ENCODE data around the gene JCAD. TPM values are rescaled to one million over a fixed set of nuclear protein-coding genes. Genes with fewer than 3 reads are reported as not detected.
"Not testable (repeated sequence)": the region's sequence is repeated elsewhere in the genome, so short reads cannot be mapped to it uniquely, and the experiment has no call there.

The JCAD gene
- total RNA-seq, 2 donors from 2014 or later, result 0.23 TPM; not detected in 1

DNA sequence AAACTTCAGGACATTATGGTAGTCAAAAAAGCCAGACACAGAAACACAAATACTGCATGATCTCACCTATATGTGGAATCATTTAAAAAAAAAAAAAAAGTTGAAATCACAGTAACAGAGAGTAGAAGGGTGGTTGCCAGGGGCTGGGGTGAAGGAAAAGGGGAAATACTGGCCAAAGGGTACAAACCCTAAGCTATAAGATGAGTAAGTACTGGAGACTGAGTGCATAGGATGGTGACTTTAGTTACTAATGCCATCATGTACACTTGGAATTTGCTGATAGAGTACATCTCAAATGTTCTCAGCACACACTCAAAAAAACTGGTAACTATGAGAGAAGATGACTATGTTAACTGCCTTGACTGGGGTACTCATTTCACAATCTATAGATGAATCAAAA, 39.9 kb downstream of the JCAD start:
- Mint-ChIP-seq H3K27me3 (peaks cover 79% of the 10 kb centered on the region), H3K27ac (no peak overlapping the region), H3K4me3 (no peak overlapping the region), H3K36me3 (ENCODE audit: low read depth) (no peaks in the 10 kb centered on the region), H3K4me1 (peaks cover 4% of the 10 kb centered on the region)
- no peaks in the 10 kb centered on the region for H3K9me3 ChIP-seq (ENCODE audit: control insufficient read depth, low read length, poor library complexity, severe bottlenecking)
- no peak for DNase-seq
- no peak for ATAC-seq

DNA sequence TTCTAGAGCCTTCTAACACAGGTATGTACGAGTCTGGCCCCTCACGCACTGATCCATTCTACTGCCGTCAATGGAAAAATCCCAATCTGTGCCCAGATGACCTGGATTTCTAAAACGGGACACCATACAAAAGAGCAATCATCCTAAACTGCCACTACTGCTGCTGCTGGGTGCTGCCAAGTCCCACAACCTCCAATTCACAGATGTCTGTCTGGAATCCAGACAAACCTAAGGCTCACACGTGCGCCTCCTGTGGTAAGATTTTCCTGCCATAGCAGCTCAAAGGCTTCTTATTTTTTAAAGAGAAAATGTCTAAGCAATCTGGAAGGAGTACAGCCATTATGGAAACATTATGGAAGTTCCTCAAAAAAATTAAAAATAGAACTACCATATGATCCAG, 40.9 kb downstream of the JCAD start:
- no peak overlapping the region for H3K4me3 Mint-ChIP-seq
- no peaks in the 10 kb centered on the region for H3K9me3 ChIP-seq (ENCODE audit: control insufficient read depth, low read length, poor library complexity, severe bottlenecking)
- DNase-seq, result no peak
- H3K27me3 Mint-ChIP-seq, result peaks cover 82% of the 10 kb centered on the region
- no peaks in the 10 kb centered on the region for H3K36me3 Mint-ChIP-seq (ENCODE audit: low read depth)
- H3K4me1 Mint-ChIP-seq, result peaks cover 4% of the 10 kb centered on the region
- H3K27ac Mint-ChIP-seq, result peak overlapping the region; percentile 24
- ATAC-seq, result no peak

DNA sequence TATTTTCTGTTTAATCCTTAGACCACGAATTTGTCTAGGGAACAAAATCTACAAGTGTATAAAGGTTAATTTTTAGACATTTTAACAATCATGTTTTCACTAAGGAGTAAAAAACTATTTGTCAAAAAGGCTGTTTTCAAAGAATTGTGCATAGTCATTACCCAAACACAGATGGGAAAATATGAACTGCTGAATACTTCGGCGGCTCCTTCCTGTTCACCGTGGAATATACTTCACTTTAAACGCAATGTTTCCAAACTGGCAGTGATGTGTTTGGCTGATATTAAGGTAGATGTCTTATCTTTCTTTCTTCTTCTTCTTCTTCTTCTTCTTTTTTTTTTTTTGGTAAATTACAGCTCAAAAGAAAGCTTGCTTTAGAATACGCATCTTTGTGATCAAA, 41.4 kb downstream of the JCAD start:
- ATAC-seq, result no peak
- Mint-ChIP-seq H3K4me3 (no peak overlapping the region), H3K27me3 (peaks cover 82% of the 10 kb centered on the region), H3K27ac (peak overlapping the region; percentile 24), H3K4me1 (peaks cover 4% of the 10 kb centered on the region), H3K36me3 (ENCODE audit: low read depth) (no peaks in the 10 kb centered on the region)
- DNase-seq, result no peak
- no peaks in the 10 kb centered on the region for H3K9me3 ChIP-seq (ENCODE audit: control insufficient read depth, low read length, poor library complexity, severe bottlenecking)

DNA sequence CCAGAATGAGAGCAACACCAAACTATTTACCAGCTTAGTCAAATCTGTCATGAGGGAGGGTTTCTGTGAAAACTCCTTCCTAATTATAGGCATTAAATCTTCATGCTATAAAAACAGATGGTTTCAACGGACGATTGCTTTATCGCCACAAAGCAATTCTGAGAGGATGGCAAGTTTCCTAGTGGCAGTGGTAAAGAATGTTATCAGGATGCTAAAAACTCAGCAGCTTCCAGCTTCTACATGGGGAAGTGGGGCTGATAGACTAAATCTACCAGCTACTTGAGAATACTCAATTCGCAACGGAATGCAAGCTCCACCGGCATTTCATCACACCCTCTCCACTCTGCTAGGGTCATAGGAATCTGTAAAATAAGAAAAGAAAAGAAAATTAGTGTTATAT, 41.8 kb downstream of the JCAD start:
- DNase-seq, result no peak
- H3K27ac Mint-ChIP-seq, result no peak overlapping the region
- H3K4me3 Mint-ChIP-seq, result no peak overlapping the region
- peaks cover 82% of the 10 kb centered on the region for H3K27me3 Mint-ChIP-seq
- ATAC-seq, result no peak
- H3K36me3 Mint-ChIP-seq (ENCODE audit: low read depth), result no peaks in the 10 kb centered on the region
- peaks cover 4% of the 10 kb centered on the region for H3K4me1 Mint-ChIP-seq
- H3K9me3 ChIP-seq (ENCODE audit: control insufficient read depth, low read length, poor library complexity, severe bottlenecking), result no peaks in the 10 kb centered on the region

DNA sequence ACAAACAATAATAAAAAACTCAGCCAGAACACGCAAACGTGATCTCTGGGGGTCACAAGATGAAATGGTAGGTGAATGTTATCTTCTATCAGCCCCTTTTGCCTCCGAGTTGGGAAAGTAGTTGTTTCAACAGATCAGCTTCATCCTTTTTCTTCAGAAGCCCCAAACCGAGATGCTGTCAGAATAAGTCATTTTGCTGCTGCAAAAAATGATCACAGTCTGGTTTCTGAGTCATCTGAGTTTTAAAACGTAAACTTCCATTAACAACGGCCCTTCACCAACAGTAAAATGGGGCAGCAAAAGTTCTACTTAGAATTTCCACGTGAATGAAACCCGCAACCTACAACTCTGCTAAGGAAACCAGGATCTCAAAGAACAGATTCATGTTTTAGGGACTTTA, 44.9 kb downstream of the JCAD start:
- no peaks in the 10 kb centered on the region for H3K36me3 Mint-ChIP-seq (ENCODE audit: low read depth)

DNA sequence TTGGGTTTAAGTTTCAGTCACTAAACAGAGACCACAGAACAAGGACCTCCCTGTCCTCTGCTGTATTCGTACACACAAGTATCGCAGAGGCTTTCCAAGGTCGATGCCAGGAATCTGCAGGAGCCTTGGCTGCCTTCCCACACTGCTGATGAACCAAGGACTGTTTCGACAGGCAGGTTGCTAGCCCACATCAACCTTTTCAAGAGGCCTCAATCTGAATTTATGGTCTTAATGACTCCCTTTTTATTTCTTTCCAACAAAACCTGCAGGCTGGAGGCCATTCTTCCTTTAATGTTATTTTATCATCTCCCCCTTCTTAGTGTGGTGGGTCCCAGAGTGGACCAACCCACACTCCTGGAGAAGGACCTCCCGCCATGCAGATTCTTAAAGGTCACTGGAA, 45.6 kb downstream of the JCAD start:
- no peaks in the 10 kb centered on the region for H3K36me3 Mint-ChIP-seq (ENCODE audit: low read depth)
- H3K4me3 Mint-ChIP-seq, result no peak overlapping the region
- DNase-seq, result no peak
- ATAC-seq, result no peak
- H3K4me1 Mint-ChIP-seq, result peaks cover 4% of the 10 kb centered on the region
- no peak overlapping the region for H3K27ac Mint-ChIP-seq
- H3K27me3 Mint-ChIP-seq, result peaks cover 71% of the 10 kb centered on the region
- H3K9me3 ChIP-seq (ENCODE audit: control insufficient read depth, low read length, poor library complexity, severe bottlenecking), result no peaks in the 10 kb centered on the region

More for the DNA sequence above, 44.9 kb downstream of the JCAD start:
- no peak overlapping the region for H3K27ac Mint-ChIP-seq
- H3K27me3 Mint-ChIP-seq, result peaks cover 71% of the 10 kb centered on the region
- peaks cover 4% of the 10 kb centered on the region for H3K4me1 Mint-ChIP-seq
- DNase-seq (no peak), ATAC-seq (no peak)
- H3K9me3 ChIP-seq (ENCODE audit: control insufficient read depth, low read length, poor library complexity, severe bottlenecking), result no peaks in the 10 kb centered on the region
- H3K4me3 Mint-ChIP-seq, result no peak overlapping the region

DNA sequence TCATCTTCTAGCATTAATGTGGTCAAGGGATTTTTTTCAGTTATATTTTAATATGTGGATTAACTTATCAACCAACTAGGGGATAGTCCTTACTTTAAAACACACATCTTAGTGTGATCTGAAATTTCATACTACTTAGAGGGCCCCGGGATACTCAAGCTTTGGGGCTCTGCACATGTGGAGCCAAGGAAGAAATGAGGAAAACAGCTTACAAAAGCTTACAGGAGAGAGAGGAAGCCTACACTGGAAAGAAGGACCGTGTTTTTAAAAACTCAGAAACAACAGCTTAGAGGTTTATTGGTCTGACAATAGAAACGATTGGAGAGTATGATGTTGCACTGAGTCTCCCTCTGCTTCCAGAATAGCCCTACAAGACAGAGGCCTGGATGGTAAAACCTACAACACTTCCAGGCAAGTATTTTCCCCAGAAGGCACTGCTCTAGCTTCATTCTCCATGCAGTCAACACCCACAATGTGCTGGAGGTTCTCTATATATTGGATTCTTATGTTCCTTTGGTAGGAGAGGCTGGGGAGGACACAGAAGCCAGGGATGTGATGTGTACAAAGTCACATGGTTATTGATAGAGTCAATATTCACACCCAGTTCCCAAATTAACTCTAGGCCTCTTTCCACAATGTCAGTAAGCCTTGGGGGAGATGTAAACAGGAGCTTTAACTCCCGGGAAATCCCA, 47.3 kb downstream of the JCAD start:
- Mint-ChIP-seq H3K4me1 (no peaks in the 10 kb centered on the region), H3K27me3 (peaks cover 71% of the 10 kb centered on the region), H3K27ac (no peak overlapping the region), H3K36me3 (ENCODE audit: low read depth) (no peaks in the 10 kb centered on the region), H3K4me3 (no peak overlapping the region)
- no peak for ATAC-seq
- no peak for DNase-seq
- no peaks in the 10 kb centered on the region for H3K9me3 ChIP-seq (ENCODE audit: control insufficient read depth, low read length, poor library complexity, severe bottlenecking)

DNA sequence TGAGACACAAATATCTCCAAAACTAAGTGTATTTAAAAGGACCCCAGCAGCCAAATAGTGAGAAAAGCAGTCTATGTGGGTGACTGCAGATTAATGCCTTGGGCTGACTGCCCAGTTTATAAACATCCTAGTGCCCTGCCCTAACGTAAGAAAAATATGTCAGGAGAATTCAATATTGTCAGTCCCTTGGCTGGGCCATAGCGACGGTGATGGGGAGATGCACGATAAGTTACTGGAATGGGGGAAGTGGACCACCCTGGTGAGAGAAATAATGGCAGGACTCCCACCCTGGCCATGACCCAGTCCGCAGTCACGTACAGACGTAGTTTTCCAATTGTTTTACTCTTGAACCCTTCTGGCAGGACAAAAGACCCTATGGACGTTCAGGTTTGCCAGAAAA, 48.0 kb downstream of the JCAD start:
- ATAC-seq (no peak), DNase-seq (no peak)
- H3K4me3 Mint-ChIP-seq, result no peak overlapping the region
- no peaks in the 10 kb centered on the region for H3K4me1 Mint-ChIP-seq
- peaks cover under 1% of the 10 kb centered on the region for H3K36me3 Mint-ChIP-seq (ENCODE audit: low read depth)
- H3K27me3 Mint-ChIP-seq, result peaks cover 77% of the 10 kb centered on the region
- no peaks in the 10 kb centered on the region for H3K9me3 ChIP-seq (ENCODE audit: control insufficient read depth, low read length, poor library complexity, severe bottlenecking)
- no peak overlapping the region for H3K27ac Mint-ChIP-seq

DNA sequence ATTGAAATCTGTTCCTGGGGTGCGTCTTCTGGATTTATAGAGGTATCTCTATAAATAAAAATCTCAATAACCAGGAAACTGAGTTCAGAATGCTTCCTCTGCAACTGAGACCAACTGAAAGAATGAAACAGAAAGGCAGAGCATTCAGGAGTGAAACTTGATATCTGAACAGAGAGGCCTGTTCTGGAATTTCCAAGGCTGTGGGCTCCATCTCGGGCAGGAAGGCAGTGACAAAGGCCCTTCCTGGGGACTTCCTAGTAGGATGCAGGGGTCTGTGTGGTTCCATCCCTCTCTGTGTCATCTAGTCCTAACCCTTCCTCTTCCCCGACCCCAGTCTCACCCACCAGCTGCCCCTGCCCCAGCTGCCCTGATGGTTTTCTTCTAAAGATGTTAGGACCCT, 52.0 kb downstream of the JCAD start:
- no peak for DNase-seq
- no peak overlapping the region for H3K27ac Mint-ChIP-seq
- H3K27me3 Mint-ChIP-seq, result peaks cover 76% of the 10 kb centered on the region
- H3K36me3 Mint-ChIP-seq (ENCODE audit: low read depth), result peaks cover 5% of the 10 kb centered on the region
- H3K4me1 Mint-ChIP-seq, result peaks cover 3% of the 10 kb centered on the region
- ATAC-seq, result no peak
- H3K4me3 Mint-ChIP-seq, result no peak overlapping the region
- H3K9me3 ChIP-seq (ENCODE audit: control insufficient read depth, low read length, poor library complexity, severe bottlenecking), result no peaks in the 10 kb centered on the region

DNA sequence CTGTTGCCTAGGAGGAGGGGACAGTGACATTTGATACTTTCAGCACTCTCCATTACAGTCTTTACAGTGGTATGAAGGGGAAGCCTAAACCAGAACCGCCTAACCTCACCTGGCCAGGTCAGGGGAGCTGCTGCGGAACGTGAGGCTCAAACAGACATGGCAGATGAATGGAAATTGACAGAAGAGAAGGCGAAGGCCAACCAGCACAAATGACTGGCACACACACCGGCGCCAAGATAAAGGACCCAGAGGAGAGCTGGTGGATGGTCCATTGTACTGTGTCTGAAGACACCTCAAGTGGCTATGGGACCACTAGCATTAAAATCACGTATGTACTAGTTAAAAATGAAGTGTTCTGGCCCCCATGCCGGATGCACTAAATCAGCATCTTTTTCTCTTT, 53.0 kb downstream of the JCAD start:
- no peak for ATAC-seq
- H3K4me1 Mint-ChIP-seq, result peaks cover 3% of the 10 kb centered on the region
- H3K9me3 ChIP-seq (ENCODE audit: control insufficient read depth, low read length, poor library complexity, severe bottlenecking), result no peaks in the 10 kb centered on the region
- peaks cover 72% of the 10 kb centered on the region for H3K27me3 Mint-ChIP-seq
- no peak overlapping the region for H3K27ac Mint-ChIP-seq
- no peak overlapping the region for H3K4me3 Mint-ChIP-seq
- no peak for DNase-seq
- peaks cover 5% of the 10 kb centered on the region for H3K36me3 Mint-ChIP-seq (ENCODE audit: low read depth)

DNA sequence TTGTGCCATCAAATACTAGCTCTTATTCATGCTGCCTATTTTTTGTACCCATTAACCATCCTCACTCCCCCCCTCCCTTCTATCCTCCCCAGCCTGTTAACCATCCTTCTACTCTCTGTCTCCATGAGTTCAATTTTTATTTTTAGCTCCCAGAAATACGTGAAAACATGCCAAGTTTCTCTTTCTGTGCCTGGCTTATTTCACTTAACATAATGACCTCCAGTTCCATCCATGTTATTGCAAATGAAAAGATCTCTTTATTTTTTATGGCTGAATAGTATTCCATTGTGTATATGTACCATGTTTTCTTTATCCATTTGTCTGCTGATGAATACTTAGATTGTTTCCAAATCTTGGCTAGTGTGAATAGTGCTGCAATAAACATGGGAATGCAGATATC, 54.3 kb downstream of the JCAD start:
- H3K4me3 Mint-ChIP-seq; ATAC-seq; H3K9me3 ChIP-seq (ENCODE audit: control insufficient read depth, low read length, poor library complexity, severe bottlenecking); H3K4me1 Mint-ChIP-seq; DNase-seq; H3K27ac Mint-ChIP-seq; H3K36me3 Mint-ChIP-seq (ENCODE audit: low read depth): not testable (repeated sequence)
- peaks cover 76% of the 10 kb centered on the region for H3K27me3 Mint-ChIP-seq

DNA sequence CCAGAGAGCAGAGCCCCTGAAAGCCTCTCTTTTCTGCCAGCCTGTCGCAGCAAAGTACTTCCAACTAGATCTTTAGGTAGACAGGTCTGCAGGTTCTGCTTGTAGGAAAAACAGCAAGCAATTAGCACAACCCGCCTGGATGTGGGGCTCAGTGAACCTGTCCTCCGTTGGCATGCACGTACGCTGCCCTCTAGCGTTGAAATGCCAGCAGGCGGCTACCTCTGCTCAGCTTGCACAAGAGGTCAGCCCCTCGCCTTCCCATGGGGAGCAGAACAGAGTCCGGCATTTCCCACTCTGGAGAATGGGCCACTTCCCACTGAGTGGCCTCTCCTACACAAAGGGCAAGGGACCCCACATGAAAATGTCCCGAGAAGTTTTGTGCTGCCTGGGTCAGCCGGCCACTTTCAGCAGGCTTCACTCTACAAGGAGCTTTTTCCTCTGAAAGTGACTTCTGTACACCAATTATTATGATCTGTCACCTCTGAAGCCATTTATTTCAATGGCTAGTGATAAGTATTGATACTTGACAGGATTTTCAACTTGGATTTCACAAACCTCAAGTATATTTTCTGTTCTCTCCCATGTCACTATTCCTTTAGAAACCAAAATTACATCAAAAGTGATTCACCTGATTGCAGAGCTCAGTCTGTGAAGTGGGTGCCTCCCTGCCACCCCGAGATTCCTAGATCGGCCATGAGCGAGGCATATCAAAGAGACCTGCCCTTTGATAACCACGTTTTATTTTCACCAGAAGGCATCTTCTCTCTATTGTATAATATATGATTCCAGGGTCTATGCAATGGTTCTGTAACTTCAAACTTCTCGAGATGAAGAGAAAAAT, 56.7 kb downstream of the JCAD start:
- Mint-ChIP-seq H3K27me3 (peaks cover 78% of the 10 kb centered on the region), H3K27ac (no peak overlapping the region), H3K36me3 (ENCODE audit: low read depth) (peaks cover 7% of the 10 kb centered on the region), H3K4me1 (peaks cover 11% of the 10 kb centered on the region), H3K4me3 (peak overlapping the region; percentile 7)
- DNase-seq, result peak; percentile 14 to 31 (median 17)
- ATAC-seq, result peak; percentile 70
- no peaks in the 10 kb centered on the region for H3K9me3 ChIP-seq (ENCODE audit: control insufficient read depth, low read length, poor library complexity, severe bottlenecking)

DNA sequence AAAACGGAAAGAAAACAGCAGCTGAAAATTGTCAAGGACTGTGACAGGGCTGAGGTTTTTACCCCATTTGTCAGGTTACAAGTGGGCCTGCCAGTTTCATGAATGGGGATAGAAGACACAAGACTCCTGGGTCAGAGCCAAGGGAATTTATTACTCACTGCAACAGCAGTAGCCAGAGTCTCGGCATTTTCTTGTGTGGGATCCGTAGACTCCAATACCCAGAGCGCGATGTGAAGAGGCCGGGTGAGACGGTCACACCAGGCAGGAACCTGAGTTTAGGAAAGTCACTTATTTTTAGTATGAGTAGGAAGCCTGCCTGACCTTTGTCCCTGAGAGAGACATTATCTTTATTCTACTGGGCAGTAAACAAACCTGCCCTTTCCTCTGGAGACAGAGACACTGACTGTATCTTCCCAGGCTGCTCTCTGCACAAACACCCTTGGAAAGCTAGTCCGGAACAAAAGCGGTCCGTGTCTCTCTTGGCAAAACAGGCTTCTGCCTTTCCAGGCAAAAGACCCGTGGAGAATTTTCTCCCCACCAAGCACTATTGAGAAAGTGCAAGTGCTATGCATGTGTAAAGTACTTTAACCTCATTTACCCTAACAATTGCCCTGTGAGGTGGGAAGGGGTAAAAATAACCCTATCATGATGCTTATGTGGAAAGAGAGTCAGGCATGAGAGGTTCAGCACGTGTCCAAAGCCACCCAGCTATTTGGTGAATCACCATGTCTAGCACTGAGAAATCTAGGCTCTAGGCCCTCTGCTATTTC, 58.4 kb downstream of the JCAD start:
- ATAC-seq (no peak), DNase-seq (no peak)
- no peak overlapping the region for H3K4me3 Mint-ChIP-seq
- H3K4me1 Mint-ChIP-seq, result peaks cover 11% of the 10 kb centered on the region
- H3K36me3 Mint-ChIP-seq (ENCODE audit: low read depth), result peaks cover 4% of the 10 kb centered on the region
- H3K27ac Mint-ChIP-seq, result no peak overlapping the region
- no peaks in the 10 kb centered on the region for H3K9me3 ChIP-seq (ENCODE audit: control insufficient read depth, low read length, poor library complexity, severe bottlenecking)
- peaks cover 74% of the 10 kb centered on the region for H3K27me3 Mint-ChIP-seq

All from T-helper 17 cell (primary cell).